CD4-positive, alpha-beta memory T cell (primary cell): Measurements from ENCODE around the gene CFAP46. TPM values are rescaled to one million over a fixed set of nuclear protein-coding genes. Genes with fewer than 3 reads are reported as not detected.
A peak's percentile ranks its signal among the peaks of the same experiment; 100 is the strongest.

Experiments
- CTCF ChIA-PET: fragments of 350-600 bp; sonication (Branson Sonifier 250); formaldehyde crosslinking; loops from one replicate; lab custom pipeline; 2021; ENCODE audit warnings: inconsistent platforms; ENCODE audit not compliant: partially characterized antibody; lab: Charles Lee
- POLR2A ChIA-PET: fragments of 350-600 bp; sonication (Branson Sonifier 250); formaldehyde crosslinking; loops from one replicate; lab custom pipeline; 2021; ENCODE audit not compliant: partially characterized antibody; lab: Charles Lee
- DNase-seq, 5 donors: peaks; one replicate each; pipeline versions ENCODE4 v3.0.0 to v3.0.0-alpha.2; 2020 to 2022; ENCODE audit warnings: mixed read lengths in 1 of 5
- H3K27ac ChIP-seq: one replicate; pipeline ENCODE4 v1.7.0; 2013; ENCODE audit warnings: low read depth, low read length
- H3K27me3 ChIP-seq: 2 replicates; pipeline ENCODE4 v1.7.0; 2013; ENCODE audit warnings: mild to moderate bottlenecking, low read length, moderate library complexity; ENCODE audit not compliant: insufficient read depth
- H3K36me3 ChIP-seq: 2 replicates; pipeline ENCODE4 v1.7.0; 2013; ENCODE audit warnings: mild to moderate bottlenecking, low read length, moderate library complexity; ENCODE audit not compliant: insufficient read depth
- H3K4me1 ChIP-seq: 2 replicates; pipeline ENCODE4 v1.7.0; 2013; ENCODE audit warnings: mild to moderate bottlenecking, low read length, moderate library complexity; ENCODE audit not compliant: insufficient read depth
- H3K4me3 ChIP-seq, 2 donors: one replicate each; pipeline ENCODE4 v1.7.0; 2013; ENCODE audit warnings: low read length in 2 of 2, mild to moderate bottlenecking in 1 of 2
- H3K9me3 ChIP-seq, 2 donors: one replicate each; pipeline ENCODE4 v1.7.0; 2013; ENCODE audit warnings: low read length in 2 of 2, control low read depth in 1 of 2; ENCODE audit not compliant: control insufficient read depth in 1 of 2
- H3K27ac Mint-ChIP-seq, 7 donors: one replicate each; pipeline ENCODE4 v1.8.0; 2020 to 2021; ENCODE audit warnings: mixed read lengths in 7 of 7, mild to moderate bottlenecking in 6 of 7, inconsistent platforms in 3 of 7, moderate library complexity in 3 of 7
- H3K27me3 Mint-ChIP-seq, 2 donors: one replicate each; pipeline ENCODE4 v1.8.0; 2020 to 2021; ENCODE audit warnings: mixed read lengths in 2 of 2
- H3K36me3 Mint-ChIP-seq, 2 donors: one replicate each; pipeline ENCODE4 v1.8.0; 2020 to 2021; ENCODE audit warnings: mixed read lengths in 2 of 2, inconsistent platforms in 1 of 2, mild to moderate bottlenecking in 1 of 2
- H3K4me1 Mint-ChIP-seq, 4 donors: one replicate each; pipeline ENCODE4 v1.8.0; 2020 to 2021; ENCODE audit warnings: mixed read lengths in 4 of 4, mild to moderate bottlenecking in 1 of 4
- H3K4me3 Mint-ChIP-seq, 8 donors: one replicate each; pipeline ENCODE4 v1.8.0; 2020 to 2021; ENCODE audit warnings: mixed read lengths in 8 of 8, mild to moderate bottlenecking in 7 of 8, moderate library complexity in 6 of 8, inconsistent platforms in 3 of 8
- H3K9me3 Mint-ChIP-seq, 8 donors: one replicate each; pipeline ENCODE4 v1.8.0; 2020 to 2021; ENCODE audit warnings: mixed read lengths in 8 of 8, mild to moderate bottlenecking in 5 of 8, inconsistent platforms in 3 of 8, moderate library complexity in 1 of 8
- intact Hi-C: fragments of 100-400 bp; cut with micrococcal nuclease; formaldehyde crosslinking; loops from one replicate; pipeline ENCODE4 v1.15.1; 2023
- polyA plus RNA-seq, 2 donors: library from polyadenylated mRNA; unstranded; fragments of 300-500 nt; fragmentation: Illumina TruSeq; gene quantifications; one replicate each; pipeline ENCODE4 v1.2.3, GENCODE V29; 2021
- total RNA-seq, 2 experiments: library from RNA; stranded (reverse); gene quantifications; one replicate each; pipeline ENCODE4 v1.2.3, GENCODE V29; 2021

The CFAP46 gene
- total and polyA plus RNA-seq, 4 experiments from 2014 or later: not detected

DNA sequence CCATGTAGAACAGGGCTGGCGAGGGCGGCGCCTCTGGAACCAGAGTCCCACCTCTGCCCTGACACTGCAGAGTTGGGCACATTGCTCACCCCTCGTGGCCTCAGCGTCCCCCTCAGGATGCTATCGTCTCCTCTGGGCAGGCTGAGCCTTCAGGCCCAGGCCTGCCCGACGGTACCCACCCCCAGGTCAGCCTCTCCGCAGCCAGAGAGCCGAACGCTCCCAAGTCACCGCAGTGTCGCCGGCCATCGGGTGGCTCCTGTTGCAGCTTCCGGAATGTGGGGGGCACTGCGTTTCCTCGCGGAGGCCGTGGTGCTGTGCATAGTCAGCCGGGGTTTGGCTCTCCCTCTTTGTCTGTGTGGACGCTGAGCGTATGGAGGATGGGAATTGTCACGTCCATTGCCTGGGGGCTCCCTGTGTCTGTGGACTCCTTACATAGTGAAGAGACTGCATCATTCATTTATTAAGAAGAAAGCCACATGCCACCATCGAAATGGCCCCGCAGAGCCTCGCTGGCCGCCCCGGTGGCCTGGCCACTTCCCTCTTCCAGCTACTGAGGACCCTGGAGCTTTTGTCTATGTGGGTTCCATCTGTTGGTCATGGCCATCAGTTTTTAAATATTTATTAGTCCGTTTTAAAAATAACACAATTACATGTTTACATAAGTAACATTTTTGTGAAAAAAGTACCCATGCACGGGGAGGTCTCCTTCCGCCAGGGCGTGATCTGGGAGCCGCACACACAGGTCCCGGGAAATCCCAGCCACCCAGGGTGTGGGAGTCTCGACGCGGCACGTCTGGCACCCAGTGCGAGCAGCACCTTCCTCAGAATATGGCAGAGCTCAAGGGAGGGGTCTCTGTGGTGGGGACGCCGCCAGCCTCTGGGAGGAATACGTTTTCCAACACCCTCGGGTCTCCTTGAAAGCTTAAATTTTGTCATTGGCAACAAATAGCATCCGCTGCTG lies 172.0 kb downstream of the CFAP46 start:
- H3K27me3 ChIP-seq: no peaks in the 10 kb centered on the region
- no peaks in the 10 kb centered on the region for H3K4me1 Mint-ChIP-seq
- no peak overlapping the region for H3K4me3 ChIP-seq
- H3K36me3 Mint-ChIP-seq: peaks cover 17 to 35% of the 10 kb centered on the region in 2 donors
- no peak overlapping the region for H3K27ac Mint-ChIP-seq
- no peak for DNase-seq
- H3K27me3 Mint-ChIP-seq: no peaks in the 10 kb centered on the region
- POLR2A ChIA-PET: no interaction called here
- no peaks in the 10 kb centered on the region for H3K36me3 ChIP-seq
- no peaks in the 10 kb centered on the region for H3K9me3 Mint-ChIP-seq
- H3K9me3 ChIP-seq: no peaks in the 10 kb centered on the region
- CTCF ChIA-PET: no interaction called here
- no peak overlapping the region for H3K4me3 Mint-ChIP-seq
- intact Hi-C loops: no loop called here
- H3K27ac ChIP-seq: no peak overlapping the region
- no peaks in the 10 kb centered on the region for H3K4me1 ChIP-seq

DNA sequence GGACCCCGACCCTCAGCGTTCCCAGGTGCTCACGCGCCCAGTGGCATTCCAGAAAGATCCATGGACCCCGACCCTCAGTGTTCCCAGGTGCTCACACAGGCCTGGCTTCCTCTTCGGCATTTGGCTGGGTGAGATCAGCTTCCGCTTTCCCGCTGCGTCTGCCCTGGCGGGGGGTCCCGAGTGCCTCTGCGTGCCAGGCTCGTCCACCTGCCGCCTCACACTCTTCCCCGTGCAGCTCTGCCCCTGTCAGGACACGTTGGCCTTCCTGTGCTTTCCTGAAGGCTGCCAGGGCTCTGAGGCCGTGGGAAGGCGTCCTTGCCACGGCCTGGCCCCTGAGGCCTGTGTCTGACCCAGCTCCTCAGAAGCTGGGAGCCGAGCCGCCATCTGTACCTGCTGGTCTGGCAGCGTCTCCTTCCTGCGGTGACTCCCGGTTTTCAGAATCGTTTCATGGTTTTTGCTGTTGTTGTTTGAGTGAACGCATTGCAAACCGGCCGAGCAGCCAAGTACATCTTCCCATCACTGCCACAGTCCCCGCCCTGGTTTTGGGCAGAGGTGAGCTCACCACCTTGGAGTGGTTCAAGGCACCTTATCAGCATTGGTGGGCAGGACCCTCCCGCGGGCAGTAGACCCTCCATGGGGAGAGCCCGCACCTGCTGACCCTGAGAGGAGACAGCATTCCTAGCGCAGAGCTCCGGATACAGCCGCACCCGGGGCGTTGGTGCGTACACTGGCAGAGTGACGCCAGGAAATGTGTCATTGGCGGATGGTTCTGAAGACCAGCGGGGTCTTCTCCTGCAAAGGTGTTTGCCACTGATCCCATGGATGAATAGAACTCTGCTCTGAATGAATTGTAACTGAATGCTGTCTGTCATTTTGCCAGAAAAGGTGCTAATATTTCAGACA lies 173.8 kb downstream of the CFAP46 start:
- no peak overlapping the region for H3K27ac ChIP-seq
- H3K36me3 ChIP-seq: no peaks in the 10 kb centered on the region
- Mint-ChIP-seq H3K27me3 (no peaks in the 10 kb centered on the region), H3K4me3 (no peak overlapping the region), H3K36me3 (peaks cover 17 to 32% of the 10 kb centered on the region in 2 donors), H3K4me1 (no peaks in the 10 kb centered on the region), H3K27ac (no peak overlapping the region), H3K9me3 (peaks cover 0 to 4% (median 0%) of the 10 kb centered on the region in 8 donors)
- intact Hi-C loops: no loop called here
- no peak overlapping the region for H3K4me3 ChIP-seq
- ChIA-PET CTCF (no interaction called here), POLR2A (no interaction called here)
- H3K9me3 ChIP-seq: no peaks in the 10 kb centered on the region
- no peak for DNase-seq
- H3K4me1 ChIP-seq: no peaks in the 10 kb centered on the region
- H3K27me3 ChIP-seq: no peaks in the 10 kb centered on the region

DNA sequence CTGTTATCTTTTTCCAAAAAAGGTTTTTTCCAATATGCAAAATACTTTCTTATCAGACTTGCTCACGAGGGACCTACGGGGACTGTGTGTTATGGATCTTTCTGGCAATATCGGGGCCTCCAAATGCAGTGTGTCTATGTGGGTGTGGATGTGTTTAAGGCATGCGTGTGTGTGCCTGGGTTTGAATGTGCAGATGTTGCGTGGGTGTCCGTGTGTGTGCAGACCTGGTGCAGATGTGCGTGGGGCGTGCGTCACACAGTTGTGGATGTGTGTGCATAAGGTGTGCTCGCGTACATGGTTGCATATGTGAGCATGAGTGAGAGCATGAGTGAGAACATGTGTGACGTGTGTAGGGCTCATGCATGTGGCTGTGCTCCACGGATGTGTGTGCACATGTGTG lies 176.1 kb downstream of the CFAP46 start:
- H3K4me1 ChIP-seq: no peaks in the 10 kb centered on the region
- POLR2A ChIA-PET: no interaction called here
- CTCF ChIA-PET: no interaction called here
- H3K9me3 Mint-ChIP-seq: peaks cover 0 to 4% (median 0%) of the 10 kb centered on the region in 8 donors
- intact Hi-C loops: no loop called here
- H3K4me3 ChIP-seq: no peak overlapping the region
- H3K27ac ChIP-seq: no peak overlapping the region
- no peaks in the 10 kb centered on the region for H3K27me3 ChIP-seq
- DNase-seq: no peak
- H3K27ac Mint-ChIP-seq: peak overlapping the region in 1 of 7 donors; percentile 42
- H3K27me3 Mint-ChIP-seq: no peaks in the 10 kb centered on the region
- peaks cover 5 to 10% (median 7%) of the 10 kb centered on the region in 4 donors for H3K4me1 Mint-ChIP-seq
- no peaks in the 10 kb centered on the region for H3K9me3 ChIP-seq
- no peak overlapping the region for H3K4me3 Mint-ChIP-seq
- H3K36me3 Mint-ChIP-seq: peaks cover 15 to 25% of the 10 kb centered on the region in 2 donors
- H3K36me3 ChIP-seq: no peaks in the 10 kb centered on the region

DNA sequence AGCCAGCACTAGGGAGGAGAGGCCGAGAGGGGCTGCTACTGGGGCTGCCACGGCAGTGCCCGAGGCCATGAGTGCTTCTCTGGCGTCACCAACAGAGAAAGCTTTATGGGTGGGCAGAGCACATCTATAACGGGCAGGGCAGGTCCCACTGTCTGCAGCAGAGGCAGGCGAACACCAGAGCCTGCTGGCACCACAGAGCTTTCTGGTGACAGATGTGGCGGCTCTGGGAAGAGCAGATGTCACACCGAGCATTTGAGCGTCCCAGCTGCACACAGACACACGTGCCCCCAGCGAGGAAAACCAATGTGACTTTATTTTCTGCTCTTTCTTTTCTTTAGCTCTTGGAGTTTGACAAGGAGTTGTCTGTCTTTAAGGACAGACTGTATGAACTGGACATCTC lies 176.9 kb downstream of the CFAP46 start:
- intact Hi-C loops: no loop called here
- H3K36me3 ChIP-seq: no peaks in the 10 kb centered on the region

GRCh38 chr10:132764108-132764507 lies 178.3 kb downstream of the CFAP46 start:
- Histone ChIP-seq H3K27me3 (no peaks in the 10 kb centered on the region), H3K4me3 (no peak overlapping the region), H3K9me3 (no peaks in the 10 kb centered on the region), H3K4me1 (no peaks in the 10 kb centered on the region), H3K36me3 (no peaks in the 10 kb centered on the region), H3K27ac (no peak overlapping the region)
- DNase-seq: no peak
- H3K9me3 Mint-ChIP-seq: peaks cover 0 to 4% (median 0%) of the 10 kb centered on the region in 8 donors
- H3K27ac Mint-ChIP-seq: peak overlapping the region in 1 of 7 donors; percentile 51
- ChIA-PET POLR2A (no interaction called here), CTCF (no interaction called here)
- intact Hi-C loops: no loop called here
- H3K4me1 Mint-ChIP-seq: peaks cover 5 to 17% (median 10%) of the 10 kb centered on the region in 4 donors
- peaks cover 18 to 21% of the 10 kb centered on the region in 2 donors for H3K36me3 Mint-ChIP-seq
- no peak overlapping the region for H3K4me3 Mint-ChIP-seq
- H3K27me3 Mint-ChIP-seq: no peaks in the 10 kb centered on the region

More for the DNA sequence above, 176.9 kb downstream of the CFAP46 start:
- Histone ChIP-seq H3K4me3 (no peak overlapping the region), H3K4me1 (no peaks in the 10 kb centered on the region), H3K27me3 (no peaks in the 10 kb centered on the region), H3K9me3 (no peaks in the 10 kb centered on the region), H3K27ac (no peak overlapping the region)
- CTCF ChIA-PET: no interaction called here
- POLR2A ChIA-PET: no interaction called here
- H3K9me3 Mint-ChIP-seq: peaks cover 0 to 4% (median 0%) of the 10 kb centered on the region in 8 donors
- DNase-seq: no peak
- H3K27ac Mint-ChIP-seq: no peak overlapping the region
- peaks cover 5 to 13% (median 10%) of the 10 kb centered on the region in 4 donors for H3K4me1 Mint-ChIP-seq
- no peak overlapping the region for H3K4me3 Mint-ChIP-seq
- no peaks in the 10 kb centered on the region for H3K27me3 Mint-ChIP-seq
- H3K36me3 Mint-ChIP-seq: peaks cover 17 to 25% of the 10 kb centered on the region in 2 donors

- Mint-ChIP-seq H3K4me1 (peaks cover 5 to 17% (median 10%) of the 10 kb centered on the region in 4 donors), H3K36me3 (peaks cover 15% of the 10 kb centered on the region in 2 donors), H3K4me3 (no peak overlapping the region), H3K9me3 (peaks cover 0 to 4% (median 0%) of the 10 kb centered on the region in 8 donors), H3K27ac (no peak overlapping the region), H3K27me3 (no peaks in the 10 kb centered on the region)
- H3K27me3 ChIP-seq: no peaks in the 10 kb centered on the region
- H3K36me3 ChIP-seq: no peaks in the 10 kb centered on the region
- ChIA-PET POLR2A (no interaction called here), CTCF (no interaction called here)
- H3K27ac ChIP-seq: no peak overlapping the region
- intact Hi-C loops: no loop called here
- H3K4me3 ChIP-seq: no peak overlapping the region
- no peak for DNase-seq
- H3K9me3 ChIP-seq: no peaks in the 10 kb centered on the region
- H3K4me1 ChIP-seq: no peaks in the 10 kb centered on the region
Observed at GRCh38 chr10:132763545-132763944, 178.8 kb downstream of the CFAP46 start.

GRCh38 chr10:132762267-132762666 lies 180.1 kb downstream of the CFAP46 start:
- Histone ChIP-seq H3K9me3 (no peaks in the 10 kb centered on the region), H3K27me3 (no peaks in the 10 kb centered on the region), H3K36me3 (no peaks in the 10 kb centered on the region), H3K4me1 (no peaks in the 10 kb centered on the region), H3K4me3 (no peak overlapping the region), H3K27ac (no peak overlapping the region)
- Mint-ChIP-seq H3K27me3 (no peaks in the 10 kb centered on the region), H3K27ac (peak overlapping the region in 2 of 7 donors; percentile 11 to 37), H3K9me3 (peaks cover 0 to 4% (median 0%) of the 10 kb centered on the region in 8 donors), H3K4me3 (no peak overlapping the region), H3K4me1 (peaks cover 5 to 17% (median 10%) of the 10 kb centered on the region in 4 donors), H3K36me3 (peaks cover 15% of the 10 kb centered on the region in 2 donors)
- POLR2A ChIA-PET: no interaction called here
- intact Hi-C loops: no loop called here
- CTCF ChIA-PET: no interaction called here
- DNase-seq: no peak
